ACHN (cell line): Measurements from ENCODE around the gene DISP1.
"Not testable (repeated sequence)": the region's sequence is repeated elsewhere in the genome, so short reads cannot be mapped to it uniquely, and the experiment has no call there.

Experiments
- DNase-seq: peaks from one replicate; pipeline ENCODE4 v3.0.0-alpha.2; 2015
- in situ Hi-C: cut with HindIII; loops from 2 replicates; pipeline ENCODE4 v1.10.0; 2017; ENCODE audit warnings: low sequenced_read_pairs, low pct_ligation_motif_present, low pct_unique_long_range_greater_than_20kb

DISP1 gene

GRCh38 chr1:222843469-222844410, 28.9 kb downstream of the DISP1 start:
- in situ Hi-C loops, result no loop called here
- peak; percentile 91 for DNase-seq

- DNase-seq, result peak; percentile 53
- in situ Hi-C loops, result no loop called here
Observed at GRCh38 chr1:222844411-222844779, 29.6 kb downstream of the DISP1 start.

GRCh38 chr1:222845763-222846162, 30.9 kb downstream of the DISP1 start:
- no peak for DNase-seq
- in situ Hi-C loops, result no loop called here

GRCh38 chr1:222850550-222850949, 35.7 kb downstream of the DISP1 start:
- DNase-seq, in situ Hi-C loops: not testable (repeated sequence)

DNA sequence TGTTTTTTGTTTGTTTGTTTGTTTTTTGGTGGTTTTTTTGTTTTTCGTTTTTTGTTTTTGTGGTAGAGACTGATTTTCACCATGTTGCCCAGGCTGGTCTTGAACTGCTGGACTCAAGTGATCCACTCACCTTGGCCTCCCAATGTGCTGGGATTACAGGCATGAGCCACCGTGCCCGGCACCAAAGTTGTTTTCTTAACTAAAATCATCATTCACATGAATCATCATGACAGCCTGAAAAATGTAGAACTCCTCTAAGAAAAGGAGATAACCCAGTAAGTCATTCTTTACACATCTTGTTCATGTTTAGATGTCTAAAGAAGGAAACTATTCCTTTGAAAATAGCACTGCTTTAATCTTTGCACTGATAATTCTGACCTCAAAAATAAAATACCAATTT, 37.5 kb downstream of the DISP1 start:
- in situ Hi-C loops, result no loop called here
- DNase-seq, result no peak

DNA sequence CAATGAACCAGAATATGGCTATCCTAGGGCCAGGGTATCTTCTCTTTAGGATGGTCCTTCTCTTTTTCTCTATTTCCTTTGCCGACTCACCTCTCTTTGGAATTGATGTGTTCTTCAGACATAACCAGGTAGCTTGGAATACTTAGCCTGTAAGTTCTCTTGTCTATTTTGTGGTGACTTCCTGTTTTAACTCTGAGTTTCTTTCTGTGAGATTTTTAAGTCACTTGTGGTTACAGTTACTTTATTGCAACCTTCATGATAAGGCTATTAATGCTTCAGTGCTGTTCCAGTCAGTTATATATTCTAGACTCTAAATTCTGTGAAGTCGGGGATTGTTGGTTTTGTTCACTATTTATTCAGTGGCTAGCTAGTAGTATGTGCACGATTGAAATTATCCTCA, 46.2 kb downstream of the DISP1 start:
- in situ Hi-C loops, result no loop called here
- DNase-seq, result no peak
